GM21825 (cell line): ENCODE data around the gene BBX.

Source experiments
- ATAC-seq: cut with Tn5 transposase; IDR thresholded peaks from one replicate; pipeline ENCODE4 v1.9.1; 2021; ENCODE audit warnings: mild to moderate bottlenecking, moderate library complexity; ENCODE audit not compliant: unreplicated experiment

The BBX gene

GRCh38 chr3:107522510-107523288 lies at the start of gene BBX:
TSS of gene BBX (plus strand) at chr3:107522962. CDS start at chr3:107710461, 187,499 bp downstream.
- ATAC-seq: peak; percentile 90

DNA sequence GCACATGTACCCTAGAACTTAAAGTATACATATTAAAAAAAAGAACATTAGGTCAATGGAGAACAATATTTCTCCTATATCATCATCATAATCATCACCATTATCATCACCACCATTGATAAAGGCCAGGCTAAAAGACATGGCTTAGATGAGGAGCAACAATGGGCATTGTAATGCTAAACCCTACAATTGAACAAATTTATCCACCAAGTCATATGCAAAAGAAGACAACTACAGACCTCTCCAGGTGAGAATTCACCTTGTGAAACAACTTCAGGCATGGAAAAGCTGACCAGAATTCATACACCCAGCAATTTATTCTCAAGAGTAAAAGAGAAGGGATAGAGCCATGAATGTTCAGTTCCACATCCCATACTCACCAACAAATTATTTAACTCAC lies 46.3 kb upstream of the BBX start:
- ATAC-seq: no peak

- no peak for ATAC-seq
Measured at GRCh38 chr3:107487490-107487889, 35.3 kb upstream of the BBX start.

GRCh38 chr3:107488942-107489341 lies 33.8 kb upstream of the BBX start:
- ATAC-seq: no peak

GRCh38 chr3:107493134-107493533 lies 29.6 kb upstream of the BBX start:
- no peak for ATAC-seq

- no peak for ATAC-seq
Measured at GRCh38 chr3:107496855-107497254, 25.9 kb upstream of the BBX start.

GRCh38 chr3:107498646-107499045 lies 24.1 kb upstream of the BBX start:
- ATAC-seq: no peak

DNA sequence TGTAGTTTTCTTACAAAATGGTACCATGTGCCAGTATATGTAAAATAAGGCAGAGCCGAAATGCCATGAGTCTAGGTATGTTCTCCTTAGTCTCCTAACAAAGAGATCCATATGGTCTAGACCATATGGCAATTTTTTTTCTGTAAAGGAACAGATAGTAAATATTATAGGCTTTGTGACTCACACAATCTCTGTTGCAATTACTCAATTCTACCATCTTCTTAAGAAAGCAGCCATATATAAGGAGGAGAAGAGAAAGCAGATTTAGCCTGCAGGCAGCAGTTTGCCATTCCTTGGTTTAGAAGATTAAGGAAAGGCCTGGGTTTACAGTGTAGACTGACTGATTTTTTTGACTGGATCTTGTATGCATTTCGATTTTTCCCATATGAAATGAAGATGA lies 16.3 kb upstream of the BBX start:
- ATAC-seq: no peak

GRCh38 chr3:107508331-107508730 lies 14.4 kb upstream of the BBX start:
- no peak for ATAC-seq

- ATAC-seq: no peak
Measured at GRCh38 chr3:107512108-107512507, 10.7 kb upstream of the BBX start.

DNA sequence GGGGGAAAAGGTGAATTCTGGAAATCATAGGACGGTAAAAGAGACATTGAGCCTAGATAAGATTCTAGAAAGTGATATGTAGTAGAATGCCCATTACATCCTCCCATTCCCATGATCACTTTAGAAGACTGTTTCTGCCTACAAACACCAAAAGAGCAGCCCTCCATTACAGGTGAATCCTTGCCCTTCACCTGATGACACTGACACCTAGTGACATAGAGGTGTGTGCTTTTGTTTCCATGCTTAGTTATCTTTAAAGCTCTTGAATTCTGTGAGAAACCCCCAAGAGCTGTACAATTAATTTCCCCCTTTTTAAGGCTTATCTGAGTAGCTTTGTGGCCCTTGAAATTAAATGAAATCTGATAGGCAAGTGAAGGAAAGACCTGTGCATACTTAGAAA lies 8.3 kb upstream of the BBX start:
- ATAC-seq: no peak

GRCh38 chr3:107516475-107516874 lies 6.3 kb upstream of the BBX start:
- no peak for ATAC-seq

- ATAC-seq: no peak
Measured at GRCh38 chr3:107520535-107520934, 2.2 kb upstream of the BBX start.

- no peak for ATAC-seq
Measured at GRCh38 chr3:107521469-107522059, 1.2 kb upstream of the BBX start.

- peak; percentile 25 for ATAC-seq
Measured at GRCh38 chr3:107523289-107523538, 452 bp downstream of the BBX start.

DNA sequence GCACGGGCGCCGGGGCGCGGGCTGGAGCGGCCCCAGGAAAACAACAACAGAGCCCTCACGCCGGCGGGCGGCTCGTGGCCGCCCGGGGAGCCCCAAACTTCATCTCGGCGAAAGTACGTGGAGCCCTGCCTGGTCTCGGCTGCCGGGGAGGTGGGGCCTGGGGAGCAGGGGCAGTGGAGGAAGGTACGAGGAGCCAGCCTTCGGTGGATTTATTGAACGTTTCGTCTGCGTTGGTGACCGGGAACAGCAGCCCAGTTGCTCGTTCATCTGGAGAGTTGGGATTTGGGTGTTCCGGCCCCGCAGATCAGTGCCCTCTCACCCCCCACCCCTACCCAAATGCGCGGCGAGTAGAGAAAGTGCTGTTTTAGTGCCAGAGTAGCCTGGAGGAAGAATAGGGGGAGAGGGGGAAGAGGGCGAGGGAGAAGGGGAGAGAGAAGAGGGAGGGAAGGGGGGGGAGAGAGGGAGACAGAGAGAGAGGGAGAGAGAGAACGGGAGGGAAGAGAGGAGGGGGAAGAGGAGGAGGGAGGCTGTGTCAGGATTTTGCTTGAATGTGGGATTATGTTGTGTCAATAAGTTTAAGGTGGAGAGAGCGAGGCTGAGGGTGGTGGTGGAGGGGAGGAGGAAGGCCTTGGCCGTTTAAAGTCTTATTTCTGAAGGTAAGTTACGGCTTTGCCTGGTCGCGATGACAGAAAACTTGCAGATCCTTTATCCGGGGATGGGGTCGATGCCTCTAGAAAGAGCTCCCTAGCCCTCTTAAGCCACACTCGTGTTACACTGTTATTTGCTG lies 970 bp downstream of the BBX start:
- peak; percentile 27 for ATAC-seq

DNA sequence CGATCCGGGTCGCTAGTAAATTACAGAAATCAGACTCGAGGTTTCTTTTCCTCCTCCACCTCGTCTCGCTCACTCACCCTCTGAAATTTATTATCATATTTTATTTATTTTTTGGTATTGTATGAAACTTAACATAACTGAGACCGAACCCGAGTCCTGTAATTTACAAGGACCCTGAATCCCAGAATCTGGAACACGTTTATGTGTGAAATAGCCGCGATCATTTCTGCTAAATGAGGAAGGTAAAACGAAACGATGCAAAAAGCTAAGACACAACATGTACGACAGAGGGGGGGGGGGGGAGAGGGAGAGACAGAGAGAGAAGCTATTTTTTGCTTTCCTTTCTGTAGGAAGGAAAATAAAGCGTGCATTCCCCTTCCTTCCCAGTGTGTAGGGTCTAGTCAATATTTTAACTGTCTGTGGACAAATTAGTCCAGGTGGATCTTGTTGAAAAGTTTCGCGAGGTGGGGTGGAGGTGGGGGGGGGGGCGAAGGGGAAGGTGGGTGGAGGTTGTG lies 1.6 kb downstream of the BBX start:
- no peak for ATAC-seq

- no peak for ATAC-seq
Measured at GRCh38 chr3:107524841-107525643, 2.3 kb downstream of the BBX start.

GRCh38 chr3:107525644-107526305 lies 3.0 kb downstream of the BBX start:
- no peak for ATAC-seq

DNA sequence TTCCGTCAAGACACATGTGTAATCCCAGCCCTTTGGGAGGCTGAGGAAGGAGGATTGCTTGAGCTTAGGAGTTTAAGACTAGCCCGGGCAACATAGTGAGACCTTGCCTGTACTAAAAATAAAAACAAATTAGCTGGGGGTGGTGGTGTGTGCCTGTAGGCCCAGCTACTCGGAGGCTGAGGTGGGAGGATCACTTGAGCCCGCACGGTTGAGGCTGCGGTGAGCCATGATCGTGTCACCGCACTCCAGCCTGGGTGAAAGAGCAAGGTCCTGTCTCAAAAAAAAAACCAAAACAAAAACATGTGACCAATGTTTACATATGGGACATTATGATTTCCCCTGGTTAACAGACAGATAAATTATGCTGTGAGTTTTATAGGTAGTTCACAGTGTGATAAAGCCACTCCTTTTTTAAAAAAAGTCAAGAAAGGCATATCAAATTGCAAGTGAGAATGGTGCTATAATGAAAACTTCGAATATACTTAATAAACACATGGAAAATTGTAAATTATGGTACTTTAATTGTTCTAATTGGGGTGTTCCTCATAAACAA lies 9.2 kb downstream of the BBX start:
- ATAC-seq: no peak
